Neural cell (in vitro differentiated cells): ENCODE measurements around the gene XIRP1.

Experiments used
- CTCF ChIP-seq: fragments of 450-650 bp; IDR thresholded peaks from 2 replicates; pipeline ENCODE4 v1.5.1; 2014; ENCODE audit warnings: antibody characterized with exemption, mild to moderate bottlenecking, moderate library complexity; ENCODE audit not compliant: poor library complexity, severe bottlenecking
- EP300 ChIP-seq: fragments of 450-650 bp; conservative IDR thresholded peaks from 2 replicates; pipeline ENCODE4 v1.6.1; 2014; ENCODE audit warnings: antibody characterized with exemption, mild to moderate bottlenecking, moderate library complexity; ENCODE audit not compliant: poor library complexity, severe bottlenecking
- MXI1 ChIP-seq: fragments of 450-650 bp; conservative IDR thresholded peaks from 2 replicates; pipeline ENCODE4 v1.6.1; 2014; ENCODE audit warnings: antibody characterized with exemption, mild to moderate bottlenecking; ENCODE audit not compliant: poor library complexity, severe bottlenecking
- POLR2AphosphoS5 ChIP-seq: IDR thresholded peaks from 2 replicates; pipeline ENCODE4 v1.6.1; 2012
- REST ChIP-seq: IDR thresholded peaks from 2 replicates; pipeline ENCODE4 v1.6.1; 2012; ENCODE audit warnings: borderline replicate concordance

- TF ChIP-seq POLR2AphosphoS5 (no peak), EP300 (no peak), CTCF (no peak), REST (no peak), MXI1 (no peak)
These were observed 15.2 kb upstream of the XIRP1 start for GRCh38 chr3:39207361-39208186.
